NCI-H1048 (cell line): Measurements from ENCODE around the gene NLGN1.
"Not testable (repeated sequence)": the region's sequence is repeated elsewhere in the genome, so short reads cannot be mapped to it uniquely, and the experiment has no call there.

Source experiments
- DNase-seq: peaks from one replicate; lab custom pipeline; 2025; lab: John Stamatoyannopoulos, UW

NLGN1 gene

DNA sequence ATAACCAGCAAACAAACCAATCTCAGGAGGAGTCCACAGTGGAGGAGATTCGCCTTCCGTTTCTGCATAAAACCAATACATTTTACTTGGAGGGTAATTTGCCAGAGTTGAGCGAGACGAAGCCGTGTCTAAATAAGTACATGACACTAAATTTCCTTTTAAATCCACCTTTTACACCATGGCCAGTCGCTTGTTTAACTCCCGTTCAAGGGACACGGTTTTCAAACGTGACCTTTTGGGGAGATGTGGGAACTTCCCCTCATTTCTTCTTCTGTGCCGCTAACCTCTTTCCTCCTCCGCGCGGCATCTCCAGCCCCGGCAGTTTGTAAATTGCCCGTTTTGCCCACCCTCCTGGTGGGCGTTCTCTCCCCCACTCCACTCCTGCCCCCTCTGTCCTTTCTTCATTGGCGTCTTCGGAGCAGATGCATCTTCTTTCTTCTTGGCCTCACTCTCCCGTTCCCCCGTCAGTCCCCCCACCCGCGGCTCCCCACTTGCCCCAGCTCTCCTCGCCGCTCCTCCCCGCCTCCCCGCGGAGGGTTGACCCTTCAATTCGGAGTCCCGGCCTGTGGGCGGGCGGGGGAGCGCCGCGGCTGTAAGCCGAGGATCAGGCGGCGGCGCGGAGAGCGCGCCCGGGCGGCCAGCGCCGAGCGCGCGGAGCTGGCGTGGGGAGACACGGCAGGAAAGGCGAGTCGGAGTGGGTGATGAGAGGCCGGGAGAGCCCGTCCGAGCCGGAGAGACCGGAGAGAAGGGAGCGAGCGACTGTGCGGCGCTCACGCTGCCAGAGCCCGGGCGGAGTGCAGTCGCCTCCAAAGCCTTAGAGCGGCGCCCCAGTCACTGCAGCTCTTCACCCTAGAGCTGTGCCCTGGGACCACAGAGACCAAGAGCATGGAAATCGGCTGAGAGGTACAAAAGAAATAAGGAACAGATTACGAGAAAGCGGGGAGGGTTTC, at the start of gene NLGN1:
TSS of gene NLGN1 (plus strand) at position 584 of the 950 bp plus-strand sequence.
- no peak for DNase-seq

- no peak for DNase-seq
These were observed 45.7 kb upstream of the NLGN1 start for GRCh38 chr3:173351886-173352285.

- not testable (repeated sequence) for DNase-seq
These were observed 44.4 kb upstream of the NLGN1 start for GRCh38 chr3:173353137-173353536.

- no peak for DNase-seq
These were observed 43.4 kb upstream of the NLGN1 start for GRCh38 chr3:173354124-173354523.

GRCh38 chr3:173371848-173372487, 25.6 kb upstream of the NLGN1 start:
- no peak for DNase-seq

- no peak for DNase-seq
These were observed 16.9 kb upstream of the NLGN1 start for GRCh38 chr3:173380681-173381080.

DNA sequence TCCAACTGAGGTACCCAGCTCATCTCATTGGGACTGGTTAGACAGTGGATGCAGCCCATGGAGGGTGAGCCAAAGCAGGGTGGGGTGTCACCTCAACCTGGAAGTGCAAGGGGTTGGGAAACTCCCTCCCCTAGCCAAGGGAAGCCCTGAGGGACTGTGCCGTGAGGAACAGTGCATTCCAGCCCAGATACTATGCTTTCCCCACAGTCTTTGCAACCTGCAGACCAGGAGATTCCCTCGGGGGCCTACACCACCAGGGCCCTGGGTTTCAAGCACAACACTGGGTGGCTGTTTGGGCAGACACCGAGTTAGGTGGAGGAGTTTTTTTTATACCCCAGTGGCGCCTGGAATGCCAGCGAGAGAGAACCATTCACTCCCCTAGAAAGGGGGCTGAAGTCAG, 15.6 kb upstream of the NLGN1 start:
- not testable (repeated sequence) for DNase-seq

DNA sequence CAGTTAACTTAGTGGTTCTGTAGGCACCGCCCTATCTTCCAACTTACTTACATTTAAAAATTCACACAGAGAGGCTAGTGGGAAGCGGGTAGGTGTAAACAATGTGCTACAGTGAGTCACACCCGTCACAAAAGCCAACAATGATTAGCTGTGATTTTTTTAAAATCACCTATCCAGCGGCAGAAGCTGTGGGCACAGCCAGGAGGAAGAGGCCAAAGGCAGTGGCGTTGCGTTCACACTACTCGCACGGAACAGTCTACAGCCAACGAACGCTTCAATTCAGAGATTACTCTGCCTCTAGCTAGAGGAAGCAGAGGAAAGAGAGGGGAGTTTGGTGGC, 2.5 kb upstream of the NLGN1 start:
- DNase-seq: no peak

- no peak for DNase-seq
These were observed 1.9 kb upstream of the NLGN1 start for GRCh38 chr3:173395412-173396181.

GRCh38 chr3:173396191-173397041, 1.1 kb upstream of the NLGN1 start:
- no peak for DNase-seq

DNA sequence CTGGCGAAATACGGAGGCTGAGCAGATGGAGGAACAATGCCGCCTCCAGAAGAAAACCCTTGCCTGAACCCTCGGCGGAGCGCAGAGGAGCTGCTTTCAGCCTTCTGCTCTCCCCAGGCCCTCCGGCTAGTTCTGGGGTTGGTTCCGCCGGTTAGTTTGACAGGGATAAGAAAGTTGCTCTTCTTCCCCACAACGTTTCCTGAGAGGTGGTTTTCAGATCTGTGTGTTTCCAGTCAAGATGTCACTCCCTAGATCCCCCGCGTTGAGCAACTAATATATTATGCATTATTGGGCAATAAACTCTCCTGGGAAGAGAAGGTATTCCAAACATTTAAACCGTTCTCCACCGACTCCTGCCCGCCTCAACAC, 551 bp downstream of the NLGN1 start:
- DNase-seq: no peak

DNA sequence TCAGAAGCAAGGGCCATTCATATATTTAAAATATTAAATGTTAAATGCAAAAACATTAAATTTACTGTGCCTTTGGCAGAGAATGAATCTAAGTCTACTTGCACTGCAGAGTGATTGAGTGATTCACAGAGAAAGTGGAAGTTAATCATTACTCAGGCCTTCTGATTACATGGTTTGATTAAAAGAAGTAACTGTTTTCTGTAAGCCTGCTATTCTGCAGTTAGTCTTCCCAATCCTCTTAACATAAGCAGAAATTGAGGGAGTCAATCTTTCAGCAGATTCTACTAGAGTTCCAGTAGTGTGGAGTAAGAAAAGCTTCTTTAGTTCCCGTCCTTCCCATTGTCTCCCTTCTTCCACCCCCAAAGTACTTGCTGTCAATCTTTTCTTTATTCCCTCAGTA, 1.5 kb downstream of the NLGN1 start:
- DNase-seq: no peak

DNA sequence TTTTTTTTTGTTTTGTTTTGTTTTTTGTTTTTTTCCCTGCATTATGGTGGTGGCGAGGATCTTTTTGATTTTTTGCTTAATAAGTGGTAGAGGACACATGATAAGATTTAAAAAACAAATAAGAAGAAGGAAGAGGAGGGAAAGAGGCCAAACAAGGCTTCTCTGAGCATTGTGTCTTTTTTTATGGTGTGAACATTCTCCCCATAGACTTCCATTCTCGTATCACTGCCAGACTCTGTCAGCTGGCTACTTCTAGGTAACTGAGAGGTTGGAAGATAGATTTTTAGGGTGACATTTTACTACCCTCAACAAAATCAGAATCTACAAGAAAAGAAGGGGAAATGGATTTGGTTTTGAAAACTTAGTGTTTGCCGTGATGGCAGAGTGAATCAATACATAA, 3.8 kb downstream of the NLGN1 start:
- no peak for DNase-seq

DNA sequence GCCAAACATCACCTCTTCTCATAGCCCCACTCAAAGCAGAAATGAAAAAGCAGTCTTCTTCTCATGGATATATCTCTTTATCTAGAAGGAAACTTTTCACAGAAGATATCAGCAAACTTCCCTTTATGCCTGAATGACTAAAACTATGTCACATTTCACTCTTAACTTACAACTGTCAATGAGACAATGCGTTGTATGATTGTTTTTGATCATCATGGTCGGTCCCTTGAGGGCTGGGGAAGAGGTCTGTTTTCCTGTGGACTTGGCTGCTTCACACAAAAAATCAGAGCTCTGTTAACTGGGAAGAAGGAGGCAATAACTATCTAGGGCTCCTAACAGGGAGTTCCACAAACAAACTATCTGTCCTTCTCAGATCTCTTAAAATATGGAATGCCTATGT, 5.1 kb downstream of the NLGN1 start:
- DNase-seq: no peak

- DNase-seq: no peak
These were observed 5.8 kb downstream of the NLGN1 start for GRCh38 chr3:173403376-173403775.

DNA sequence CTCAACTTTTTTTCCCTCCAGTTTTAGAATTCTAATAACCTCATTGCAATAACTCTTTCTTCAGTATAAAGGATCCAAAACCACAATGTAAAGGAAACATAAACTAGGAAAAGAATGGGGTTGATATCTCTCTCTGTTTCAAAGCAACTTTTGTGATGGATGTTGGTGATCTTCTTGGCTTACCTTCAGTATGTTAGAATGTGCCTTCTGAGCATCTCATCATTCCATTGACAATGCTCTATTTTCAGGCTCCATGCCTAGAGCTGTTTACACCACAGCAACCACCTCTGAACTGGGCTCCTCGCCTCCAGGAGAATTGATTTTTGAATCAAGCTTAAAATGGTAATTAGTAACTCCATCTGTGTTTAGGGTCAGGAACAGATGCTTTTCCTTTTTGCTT, 6.6 kb downstream of the NLGN1 start:
- no peak for DNase-seq

GRCh38 chr3:173410436-173410835, 12.9 kb downstream of the NLGN1 start:
- DNase-seq: no peak

GRCh38 chr3:173410849-173411248, 13.3 kb downstream of the NLGN1 start:
- no peak for DNase-seq

- no peak for DNase-seq
These were observed 13.9 kb downstream of the NLGN1 start for GRCh38 chr3:173411375-173411973.

DNA sequence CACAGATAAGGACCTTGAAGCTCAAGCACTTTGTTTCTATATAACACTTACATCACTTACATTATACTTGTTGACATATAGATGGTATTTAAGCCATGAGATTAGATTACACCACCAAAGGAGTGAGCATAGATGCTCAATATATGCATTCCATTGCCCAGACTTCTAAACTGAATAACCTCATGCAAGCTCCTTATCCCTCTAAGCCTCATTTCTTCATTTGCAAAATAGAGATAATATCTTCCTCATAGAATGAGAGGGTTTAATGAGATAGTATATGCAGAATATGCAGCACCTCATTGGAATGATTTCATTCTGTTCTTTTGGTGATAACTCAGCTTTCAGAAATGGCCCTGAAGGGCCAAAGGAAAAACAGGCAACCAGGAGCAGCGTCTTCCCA, 18.5 kb downstream of the NLGN1 start:
- no peak for DNase-seq

GRCh38 chr3:173429076-173429475, 31.5 kb downstream of the NLGN1 start:
- DNase-seq: no peak
